ENCODE measurements around the gene LHX2. TPM values are rescaled to one million over a fixed set of nuclear protein-coding genes. Genes with fewer than 3 reads are reported as not detected.

LHX2 gene
- total RNA-seq, 1 experiment from 2014 or later: not detected

GRCh38 chr9:124047251-124047672 lies 35.7 kb downstream of the LHX2 start:
- Histone ChIP-seq H3K27ac (ENCODE audit: insufficient read length, low read depth, low read length) (no peak overlapping the region), H3K23me2 (ENCODE audit: insufficient read length, low read depth, low read length, poor library complexity, severe bottlenecking) (no peaks in the 10 kb centered on the region), H3K14ac (ENCODE audit: insufficient read depth, low read length) (no peak overlapping the region), H2BK12ac (ENCODE audit: insufficient read length, low read depth, low read length) (no peak overlapping the region), H3T11ph (ENCODE audit: low read length) (no peak overlapping the region), H4K5ac (ENCODE audit: insufficient read length, low read depth, low read length) (no peak overlapping the region), H2BK20ac (ENCODE audit: low read depth, low read length, poor library complexity, severe bottlenecking) (no peak overlapping the region), H2AK5ac (ENCODE audit: insufficient read length, low read length) (no peak overlapping the region), H3K79me2 (ENCODE audit: insufficient read depth, low read length) (no peaks in the 10 kb centered on the region), H3K56ac (ENCODE audit: insufficient read length, low read depth, low read length) (no peak overlapping the region), H4K20me1 (ENCODE audit: control insufficient read depth, insufficient read depth, insufficient read length) (no peaks in the 10 kb centered on the region), H3K79me1 (ENCODE audit: insufficient read depth, low read depth, low read length, poor library complexity, severe bottlenecking) (no peaks in the 10 kb centered on the region), H2AFZ (ENCODE audit: low read length) (no peak overlapping the region), H3K4ac (ENCODE audit: low read depth, low read length) (no peak overlapping the region), H3K23ac (ENCODE audit: insufficient read length, low read depth, low read length) (no peak overlapping the region), H2BK15ac (ENCODE audit: low read depth, low read length) (no peak overlapping the region), H3K4me1 (ENCODE audit: insufficient read depth, low read length) (no peaks in the 10 kb centered on the region), H2BK5ac (ENCODE audit: insufficient read length, low read length) (no peak overlapping the region), H3K9me3 (ENCODE audit: control insufficient read depth, low read depth, low read length) (no peaks in the 10 kb centered on the region), H3K18ac (ENCODE audit: insufficient read length, low read depth, low read length) (no peak overlapping the region), H3K9ac (ENCODE audit: extremely low read depth, insufficient read length, low read length) (no peak overlapping the region), H4K91ac (ENCODE audit: insufficient read length, low read depth, low read length) (no peak overlapping the region), H2BK120ac (ENCODE audit: low read depth, low read length, poor library complexity, severe bottlenecking) (no peak overlapping the region), H3K27me3 (ENCODE audit: insufficient read depth, low read length) (no peaks in the 10 kb centered on the region; the same call in 1 of the 2 replicates), H3K4me2 (ENCODE audit: insufficient read depth, insufficient read length, low read length) (no peak overlapping the region), H4K8ac (replicated peaks; ENCODE audit: insufficient read length, low read depth, low read length) (no peak overlapping the region)
- WGBS (ENCODE audit: extremely low coverage, insufficient read length, low lambda C conversion rate): no CpG with 5 or more reads among the region's 8 CpGs
- TF ChIP-seq, protein P1, sequence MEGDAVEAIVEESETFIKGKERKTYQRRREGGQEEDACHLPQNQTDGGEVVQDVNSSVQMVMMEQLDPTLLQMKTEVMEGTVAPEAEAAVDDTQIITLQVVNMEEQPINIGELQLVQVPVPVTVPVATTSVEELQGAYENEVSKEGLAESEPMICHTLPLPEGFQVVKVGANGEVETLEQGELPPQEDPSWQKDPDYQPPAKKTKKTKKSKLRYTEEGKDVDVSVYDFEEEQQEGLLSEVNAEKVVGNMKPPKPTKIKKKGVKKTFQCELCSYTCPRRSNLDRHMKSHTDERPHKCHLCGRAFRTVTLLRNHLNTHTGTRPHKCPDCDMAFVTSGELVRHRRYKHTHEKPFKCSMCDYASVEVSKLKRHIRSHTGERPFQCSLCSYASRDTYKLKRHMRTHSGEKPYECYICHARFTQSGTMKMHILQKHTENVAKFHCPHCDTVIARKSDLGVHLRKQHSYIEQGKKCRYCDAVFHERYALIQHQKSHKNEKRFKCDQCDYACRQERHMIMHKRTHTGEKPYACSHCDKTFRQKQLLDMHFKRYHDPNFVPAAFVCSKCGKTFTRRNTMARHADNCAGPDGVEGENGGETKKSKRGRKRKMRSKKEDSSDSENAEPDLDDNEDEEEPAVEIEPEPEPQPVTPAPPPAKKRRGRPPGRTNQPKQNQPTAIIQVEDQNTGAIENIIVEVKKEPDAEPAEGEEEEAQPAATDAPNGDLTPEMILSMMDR (conservative IDR thresholded peaks at IDR 0.05): no peak
- DNase-seq: no peak
- Mint-ChIP-seq H3K27ac (no peak overlapping the region), H3K4me3 (no peak overlapping the region), H3K4me1 (peaks cover 2% of the 10 kb centered on the region in 2 experiments; a peak in 2 of 4 replicates), H3K9me3 (no peaks in the 10 kb centered on the region; a peak in 1 of 5 replicates), H3K27me3 (ENCODE audit: low read depth) (peaks cover 58% of the 10 kb centered on the region), H3K36me3 (ENCODE audit: insufficient read depth in 1 of 3, low read depth in 3 of 3) (no peaks in the 10 kb centered on the region)

Measured in H9 (cell line).